HEK293 (cell line): ENCODE data around the gene CNOT2.

Experiments
- CTCF ChIA-PET: fragments of 350-600 bp; formaldehyde crosslinking; extraction: SDS; loops from one replicate; lab custom pipeline; 2021; ENCODE audit warnings: antibody characterized with exemption; lab: Yijun Ruan, JAX
- POLR2A ChIA-PET: fragments of 300-600 bp; formaldehyde crosslinking; extraction: SDS; loops from one replicate; lab custom pipeline; 2020; ENCODE audit warnings: antibody characterized with exemption, inconsistent platforms; lab: Yijun Ruan, JAX
- H3K27ac ChIP-seq: fragments of 200-500 bp; sonication (Bioruptor generic); 2 replicates; pipeline ENCODE4 v1.5.1; 2014; ENCODE audit warnings: low read depth, low read length, control low read depth, inconsistent platforms; ENCODE audit errors: extremely low read depth
- H3K36me3 ChIP-seq, 2 experiments: fragments of 200-500 bp in 1 of 2; sonication (Bioruptor generic) in 1 of 2; 1 replicate in 1 of 2; 2 replicates in 1 of 2; pipeline ENCODE4 v1.5.1; 2014 to 2017; ENCODE audit warnings: inconsistent platforms in 2 of 2, low read length in 2 of 2; ENCODE audit not compliant: control insufficient read depth in 2 of 2, insufficient read depth in 1 of 2
- H3K4me1 ChIP-seq: fragments of 200-500 bp; sonication (Bioruptor generic); 2 replicates; pipeline ENCODE4 v1.5.1; 2014; ENCODE audit warnings: mild to moderate bottlenecking, low read length, inconsistent platforms; ENCODE audit not compliant: control insufficient read depth, insufficient read depth
- H3K4me3 ChIP-seq: 2 replicates; pipeline ENCODE4 v1.5.1; 2011; ENCODE audit warnings: low read depth, mild to moderate bottlenecking, control low read depth, low read length, moderate library complexity
- H3K9me3 ChIP-seq: fragments of 200-500 bp; sonication (Bioruptor generic); 2 replicates; pipeline ENCODE4 v1.5.1; 2014; ENCODE audit warnings: low read depth, low read length, inconsistent platforms; ENCODE audit not compliant: control insufficient read depth, insufficient read depth
- FEZF1 ChIP-seq: fragments of 450-650 bp; formaldehyde crosslinking; IDR thresholded peaks from 2 replicates; pipeline ENCODE4 v1.5.1; 2016; ENCODE audit warnings: missing biosample characterization, missing genetic modification characterization
- GLIS2 ChIP-seq: fragments of 450-650 bp; formaldehyde crosslinking; IDR thresholded peaks from 2 replicates; pipeline ENCODE4 v1.5.1; 2016; ENCODE audit warnings: missing biosample characterization, missing genetic modification characterization
- PRDM6 ChIP-seq: fragments of 450-650 bp; formaldehyde crosslinking; IDR thresholded peaks from 2 replicates; pipeline ENCODE4 v1.5.1; 2017; ENCODE audit warnings: missing biosample characterization, missing genetic modification characterization
- ZNF19 ChIP-seq: fragments of 450-650 bp; formaldehyde crosslinking; IDR thresholded peaks from 2 replicates; pipeline ENCODE4; 2016; ENCODE audit warnings: missing biosample characterization, missing genetic modification characterization, low read depth
- ZNF202 ChIP-seq: fragments of 450-650 bp; formaldehyde crosslinking; IDR thresholded peaks from 2 replicates; pipeline ENCODE4 v1.5.1; 2016; ENCODE audit warnings: missing biosample characterization, missing genetic modification characterization, borderline replicate concordance
- ZNF280C ChIP-seq: fragments of 450-650 bp; formaldehyde crosslinking; IDR thresholded peaks from 2 replicates; pipeline ENCODE4 v1.5.1; 2016; ENCODE audit warnings: missing biosample characterization, missing genetic modification characterization
- ZNF311 ChIP-seq: fragments of 450-650 bp; formaldehyde crosslinking; IDR thresholded peaks from 2 replicates; pipeline ENCODE4 v1.5.1; 2017; ENCODE audit warnings: missing biosample characterization, missing genetic modification characterization, borderline replicate concordance
- ZNF350 ChIP-seq: fragments of 450-650 bp; formaldehyde crosslinking; IDR thresholded peaks from 2 replicates; pipeline ENCODE4 v1.5.0; 2017; ENCODE audit warnings: missing biosample characterization, mild to moderate bottlenecking, missing genetic modification characterization
- ZNF366 ChIP-seq: fragments of 450-650 bp; formaldehyde crosslinking; conservative IDR thresholded peaks from 2 replicates; pipeline ENCODE4 v1.5.1; 2016; ENCODE audit warnings: missing biosample characterization, missing genetic modification characterization
- ZNF426 ChIP-seq: fragments of 450-650 bp; formaldehyde crosslinking; IDR thresholded peaks from 2 replicates; pipeline ENCODE4 v1.5.1; 2017; ENCODE audit warnings: missing biosample characterization, missing genetic modification characterization, mild to moderate bottlenecking, inconsistent platforms, moderate library complexity
- ZNF433 ChIP-seq: fragments of 450-650 bp; formaldehyde crosslinking; IDR thresholded peaks from 2 replicates; pipeline ENCODE4 v1.5.1; 2016; ENCODE audit warnings: missing biosample characterization, missing genetic modification characterization, low read depth
- ZNF548 ChIP-seq: fragments of 450-650 bp; formaldehyde crosslinking; IDR thresholded peaks from 2 replicates; pipeline ENCODE4 v1.5.1; 2016; ENCODE audit warnings: missing biosample characterization, missing genetic modification characterization
- ZNF571 ChIP-seq: fragments of 450-650 bp; formaldehyde crosslinking; IDR thresholded peaks from 2 replicates; pipeline ENCODE4 v1.5.0; 2017; ENCODE audit warnings: missing biosample characterization, missing genetic modification characterization
- ZNF585B ChIP-seq: fragments of 450-650 bp; formaldehyde crosslinking; IDR thresholded peaks from 2 replicates; pipeline ENCODE4 v1.5.1; 2016; ENCODE audit warnings: missing biosample characterization, missing genetic modification characterization
- ZNF626 ChIP-seq: fragments of 450-650 bp; sonication (Bioruptor Pico); formaldehyde crosslinking; IDR thresholded peaks from 2 replicates; pipeline ENCODE4 v1.5.1; 2018; ENCODE audit warnings: missing biosample characterization, missing genetic modification characterization, inconsistent platforms
- ZNF776 ChIP-seq: fragments of 450-650 bp; formaldehyde crosslinking; IDR thresholded peaks from 2 replicates; pipeline ENCODE4 v1.5.0; 2017; ENCODE audit warnings: missing biosample characterization, missing genetic modification characterization, borderline replicate concordance
- ZNF785 ChIP-seq: fragments of 450-650 bp; formaldehyde crosslinking; IDR thresholded peaks from 2 replicates; pipeline ENCODE4 v1.5.1; 2016; ENCODE audit warnings: missing biosample characterization, missing genetic modification characterization
- ZSCAN23 ChIP-seq: fragments of 450-650 bp; formaldehyde crosslinking; IDR thresholded peaks from 2 replicates; pipeline ENCODE4 v1.5.1; 2016; ENCODE audit warnings: missing biosample characterization, missing genetic modification characterization
- ZSCAN4 ChIP-seq: fragments of 450-650 bp; formaldehyde crosslinking; IDR thresholded peaks from 2 replicates; pipeline ENCODE4 v1.5.1; 2017; ENCODE audit warnings: missing biosample characterization, missing genetic modification characterization
- TF ChIP-seq, protein P1 (sequence below): fragments of 450-650 bp; formaldehyde crosslinking; IDR thresholded peaks from 2 replicates; pipeline ENCODE4 v1.5.1; 2016; ENCODE audit warnings: missing biosample characterization, missing genetic modification characterization, low read depth
- TF ChIP-seq, protein P2 (sequence below): fragments of 450-650 bp; formaldehyde crosslinking; IDR thresholded peaks from 2 replicates; pipeline ENCODE4 v1.5.1; 2016; ENCODE audit warnings: missing biosample characterization, missing genetic modification characterization
- TF ChIP-seq, protein P3 (sequence below): fragments of 450-650 bp; formaldehyde crosslinking; IDR thresholded peaks from 2 replicates; pipeline ENCODE4 v1.5.1; 2016; ENCODE audit warnings: missing biosample characterization, missing genetic modification characterization

The CNOT2 gene

DNA sequence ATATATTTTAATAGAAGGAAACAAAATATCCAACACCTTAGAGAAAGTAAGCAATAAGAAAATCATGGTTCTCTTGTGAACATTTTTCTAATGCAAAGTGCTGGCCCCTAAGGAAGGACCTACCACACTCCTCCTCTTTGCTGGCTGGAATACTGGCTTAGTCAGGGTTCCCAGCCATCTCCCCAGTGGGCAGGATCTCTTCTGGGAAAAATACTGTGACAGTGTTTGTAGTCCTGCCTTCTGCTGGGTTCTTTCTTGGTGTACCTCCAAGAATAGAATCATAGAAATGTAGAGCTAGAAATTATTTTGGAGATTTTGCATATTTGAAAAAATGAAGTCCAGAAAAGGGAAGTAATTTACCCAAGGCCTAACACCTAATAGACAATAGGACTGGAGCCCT lies 154.8 kb downstream of the CNOT2 start (continued):
- TF ChIP-seq, protein P1, sequence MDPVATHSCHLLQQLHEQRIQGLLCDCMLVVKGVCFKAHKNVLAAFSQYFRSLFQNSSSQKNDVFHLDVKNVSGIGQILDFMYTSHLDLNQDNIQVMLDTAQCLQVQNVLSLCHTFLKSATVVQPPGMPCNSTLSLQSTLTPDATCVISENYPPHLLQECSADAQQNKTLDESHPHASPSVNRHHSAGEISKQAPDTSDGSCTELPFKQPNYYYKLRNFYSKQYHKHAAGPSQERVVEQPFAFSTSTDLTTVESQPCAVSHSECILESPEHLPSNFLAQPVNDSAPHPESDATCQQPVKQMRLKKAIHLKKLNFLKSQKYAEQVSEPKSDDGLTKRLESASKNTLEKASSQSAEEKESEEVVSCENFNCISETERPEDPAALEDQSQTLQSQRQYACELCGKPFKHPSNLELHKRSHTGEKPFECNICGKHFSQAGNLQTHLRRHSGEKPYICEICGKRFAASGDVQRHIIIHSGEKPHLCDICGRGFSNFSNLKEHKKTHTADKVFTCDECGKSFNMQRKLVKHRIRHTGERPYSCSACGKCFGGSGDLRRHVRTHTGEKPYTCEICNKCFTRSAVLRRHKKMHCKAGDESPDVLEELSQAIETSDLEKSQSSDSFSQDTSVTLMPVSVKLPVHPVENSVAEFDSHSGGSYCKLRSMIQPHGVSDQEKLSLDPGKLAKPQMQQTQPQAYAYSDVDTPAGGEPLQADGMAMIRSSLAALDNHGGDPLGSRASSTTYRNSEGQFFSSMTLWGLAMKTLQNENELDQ (tag by site-specific recombination): no peak
- TF ChIP-seq ZNF626 (no peak), PRDM6 (tag by site-specific recombination) (no peak)

DNA sequence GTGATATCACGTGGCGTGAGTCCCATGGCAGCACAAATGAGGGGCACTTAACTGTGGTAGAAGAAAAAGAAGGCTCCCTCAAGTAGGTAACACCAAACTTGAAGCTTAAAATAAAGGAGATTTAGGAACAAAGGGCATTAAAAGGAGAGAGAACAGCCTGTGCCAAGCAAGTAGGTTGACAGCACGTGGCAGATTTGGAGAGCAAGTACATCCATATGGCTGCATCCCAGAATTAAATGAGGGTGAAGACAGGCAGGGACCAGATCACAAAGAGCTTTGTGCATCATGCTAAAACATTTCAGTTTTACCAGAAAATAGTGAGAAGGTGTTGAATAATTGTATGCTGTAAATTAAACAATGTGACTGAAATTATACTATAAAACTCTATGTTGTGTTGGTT lies 155.6 kb downstream of the CNOT2 start:
- TF ChIP-seq ZNF571 (no peak), ZNF585B (no peak), GLIS2 (no peak), ZNF280C (tag by site-specific recombination) (no peak), ZNF19 (tag by site-specific recombination) (no peak), ZSCAN23 (tag by site-specific recombination) (no peak), ZNF202 (tag by site-specific recombination) (no peak), ZNF350 (tag by site-specific recombination) (no peak), ZNF426 (no peak), ZNF548 (no peak), ZNF311 (tag by site-specific recombination) (no peak), ZNF785 (tag by site-specific recombination) (no peak), ZNF776 (tag by site-specific recombination) (no peak), ZNF366 (tag by site-specific recombination) (no peak), ZSCAN4 (tag by site-specific recombination) (no peak), ZNF433 (tag by site-specific recombination) (no peak), FEZF1 (tag by site-specific recombination) (no peak)
- TF ChIP-seq, protein P2, sequence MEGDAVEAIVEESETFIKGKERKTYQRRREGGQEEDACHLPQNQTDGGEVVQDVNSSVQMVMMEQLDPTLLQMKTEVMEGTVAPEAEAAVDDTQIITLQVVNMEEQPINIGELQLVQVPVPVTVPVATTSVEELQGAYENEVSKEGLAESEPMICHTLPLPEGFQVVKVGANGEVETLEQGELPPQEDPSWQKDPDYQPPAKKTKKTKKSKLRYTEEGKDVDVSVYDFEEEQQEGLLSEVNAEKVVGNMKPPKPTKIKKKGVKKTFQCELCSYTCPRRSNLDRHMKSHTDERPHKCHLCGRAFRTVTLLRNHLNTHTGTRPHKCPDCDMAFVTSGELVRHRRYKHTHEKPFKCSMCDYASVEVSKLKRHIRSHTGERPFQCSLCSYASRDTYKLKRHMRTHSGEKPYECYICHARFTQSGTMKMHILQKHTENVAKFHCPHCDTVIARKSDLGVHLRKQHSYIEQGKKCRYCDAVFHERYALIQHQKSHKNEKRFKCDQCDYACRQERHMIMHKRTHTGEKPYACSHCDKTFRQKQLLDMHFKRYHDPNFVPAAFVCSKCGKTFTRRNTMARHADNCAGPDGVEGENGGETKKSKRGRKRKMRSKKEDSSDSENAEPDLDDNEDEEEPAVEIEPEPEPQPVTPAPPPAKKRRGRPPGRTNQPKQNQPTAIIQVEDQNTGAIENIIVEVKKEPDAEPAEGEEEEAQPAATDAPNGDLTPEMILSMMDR (tag by site-specific recombination): no peak
- TF ChIP-seq, protein P3, sequence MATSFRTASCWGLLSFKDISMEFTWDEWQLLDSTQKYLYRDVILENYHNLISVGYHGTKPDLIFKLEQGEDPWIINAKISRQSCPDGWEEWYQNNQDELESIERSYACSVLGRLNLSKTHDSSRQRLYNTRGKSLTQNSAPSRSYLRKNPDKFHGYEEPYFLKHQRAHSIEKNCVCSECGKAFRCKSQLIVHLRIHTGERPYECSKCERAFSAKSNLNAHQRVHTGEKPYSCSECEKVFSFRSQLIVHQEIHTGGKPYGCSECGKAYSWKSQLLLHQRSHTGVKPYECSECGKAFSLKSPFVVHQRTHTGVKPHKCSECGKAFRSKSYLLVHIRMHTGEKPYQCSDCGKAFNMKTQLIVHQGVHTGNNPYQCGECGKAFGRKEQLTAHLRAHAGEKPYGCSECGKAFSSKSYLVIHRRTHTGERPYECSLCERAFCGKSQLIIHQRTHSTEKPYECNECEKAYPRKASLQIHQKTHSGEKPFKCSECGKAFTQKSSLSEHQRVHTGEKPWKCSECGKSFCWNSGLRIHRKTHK (tag by site-specific recombination): no peak
- TF ChIP-seq, all 188 proteins: peak for 0
- Histone ChIP-seq H3K4me1 (no peaks in the 10 kb centered on the region), H3K9me3 (no peaks in the 10 kb centered on the region), H3K36me3 (peaks cover 0 to 20% of the 10 kb centered on the region in 2 experiments), H3K27ac (no peak overlapping the region), H3K4me3 (no peak overlapping the region)
- CTCF ChIA-PET: interaction anchor here (0.6 kb wide), 2 partner anchors 16 to 266 kb away, joined by 3 read pairs; no protein-coding TSS in a partner anchor
- POLR2A ChIA-PET: no interaction called here
